GM23338 (cell line): Measurements from ENCODE around the gene TRA2B. TPM values are rescaled to one million over a fixed set of nuclear protein-coding genes. Genes with fewer than 3 reads are reported as not detected.

ENCODE experiments used
- ATAC-seq: fragments of 200-7000 bp; cut with Tn5 transposase; 3 replicates; pipeline ENCODE4 v1.9.1; 2020
- DNase-seq: peaks from one replicate; pipeline ENCODE4 v3.0.0-alpha.2; 2015; ENCODE audit warnings: low spot score
- H2AFZ ChIP-seq: fragments of 200-600 bp; sonication (generic); 2 replicates; pipeline ENCODE4 v1.8.0; 2016; ENCODE audit warnings: antibody characterized with exemption, mild to moderate bottlenecking, moderate library complexity
- H3F3A ChIP-seq: fragments of 200-600 bp; sonication (generic); replicated peaks from 2 replicates; pipeline ENCODE4 v1.8.0; 2017; ENCODE audit warnings: antibody characterized with exemption, mixed run types, low read depth
- H3K27ac ChIP-seq: fragments of 200-600 bp; sonication (generic); 2 replicates; pipeline ENCODE4 v1.6.1; 2016; ENCODE audit warnings: low read depth
- H3K27me3 ChIP-seq: fragments of 200-600 bp; sonication (generic); 2 replicates; pipeline ENCODE4 v1.8.0; 2016; ENCODE audit warnings: mild to moderate bottlenecking, mixed run types, moderate library complexity; ENCODE audit not compliant: insufficient read depth
- H3K36me3 ChIP-seq: fragments of 200-600 bp; sonication (generic); 2 replicates; pipeline ENCODE4 v1.8.0; 2016; ENCODE audit warnings: mild to moderate bottlenecking; ENCODE audit not compliant: insufficient read depth
- H3K4me1 ChIP-seq: fragments of 200-600 bp; sonication (generic); 2 replicates; pipeline ENCODE4 v1.8.0; 2016; ENCODE audit warnings: mild to moderate bottlenecking, moderate library complexity; ENCODE audit not compliant: insufficient read depth
- H3K4me2 ChIP-seq: fragments of 200-600 bp; sonication (generic); 2 replicates; pipeline ENCODE4 v1.7.1; 2017; ENCODE audit warnings: mixed run types
- H3K4me3 ChIP-seq: fragments of 200-600 bp; sonication (generic); 2 replicates; pipeline ENCODE4 v1.6.1; 2016; ENCODE audit warnings: mixed run types
- H3K79me2 ChIP-seq: fragments of 200-600 bp; sonication (generic); replicated peaks from 2 replicates; pipeline ENCODE4 v1.8.0; 2017; ENCODE audit warnings: mild to moderate bottlenecking; ENCODE audit not compliant: insufficient read depth
- H3K9me2 ChIP-seq: fragments of 200-600 bp; sonication (generic); 2 replicates; pipeline ENCODE4 v1.8.0; 2017; ENCODE audit not compliant: insufficient read depth
- H4K20me1 ChIP-seq: fragments of 200-600 bp; sonication (generic); replicated peaks from 2 replicates; pipeline ENCODE4 v1.8.0; 2017; ENCODE audit warnings: mild to moderate bottlenecking; ENCODE audit not compliant: insufficient read depth
- H3K27ac Mint-ChIP-seq: 2 replicates; pipeline ENCODE4 v1.8.0; 2020; ENCODE audit warnings: inconsistent platforms, mild to moderate bottlenecking, moderate library complexity, mixed read lengths
- H3K27me3 Mint-ChIP-seq: 3 replicates; pipeline ENCODE4 v1.8.0; 2022; ENCODE audit warnings: low read depth, mild to moderate bottlenecking, moderate library complexity, mixed read lengths, inconsistent platforms; ENCODE audit not compliant: insufficient read depth, poor library complexity
- H3K36me3 Mint-ChIP-seq: 3 replicates; pipeline ENCODE4 v1.8.0; 2021; ENCODE audit warnings: low read depth, mild to moderate bottlenecking, inconsistent platforms, moderate library complexity, mixed read lengths
- H3K4me1 Mint-ChIP-seq: 3 replicates; pipeline ENCODE4 v1.8.0; 2020; ENCODE audit warnings: mild to moderate bottlenecking, inconsistent platforms, mixed read lengths
- H3K4me3 Mint-ChIP-seq: 3 replicates; pipeline ENCODE4 v1.8.0; 2021; ENCODE audit warnings: moderate library complexity, mild to moderate bottlenecking, inconsistent platforms, mixed read lengths
- H3K9me3 Mint-ChIP-seq: 3 replicates; pipeline ENCODE4 v1.8.0; 2020; ENCODE audit warnings: moderate library complexity, mild to moderate bottlenecking, inconsistent platforms, mixed read lengths
- EZH2phosphoT487 ChIP-seq: fragments of 200-600 bp; sonication (generic); IDR thresholded peaks from one replicate; pipeline ENCODE4 v1.8.1; 2018; ENCODE audit warnings: antibody characterized with exemption; ENCODE audit not compliant: unreplicated experiment
- JUNB ChIP-seq: IDR thresholded peaks from one replicate; pipeline ENCODE4 v1.6.1; 2016; ENCODE audit warnings: antibody characterized with exemption; ENCODE audit not compliant: unreplicated experiment
- POLR2AphosphoS5 ChIP-seq: IDR thresholded peaks from 2 replicates; pipeline ENCODE4 v1.6.1; 2016; ENCODE audit warnings: antibody characterized with exemption, low read depth
- STAT1 ChIP-seq: IDR thresholded peaks from one replicate; pipeline ENCODE4 v1.6.1; 2016; ENCODE audit warnings: antibody characterized with exemption; ENCODE audit not compliant: unreplicated experiment
- ZNF114 ChIP-seq: fragments of 250-450 bp; sonication (Bioruptor Pico); IDR thresholded peaks from 2 replicates; pipeline ENCODE4 v1.5.0; 2020; ENCODE audit warnings: mild to moderate bottlenecking, moderate library complexity
- ZNF331 ChIP-seq: fragments of 250-450 bp; sonication (Bioruptor Pico); IDR thresholded peaks from 2 replicates; pipeline ENCODE4 v1.5.0; 2020; ENCODE audit warnings: low read depth, mild to moderate bottlenecking, moderate library complexity
- polyA plus RNA-seq: library from polyadenylated mRNA; unstranded; fragments of >200 nt; fragmentation: Nextera tagmentation; extraction: Ambion mirVana; gene quantifications from 2 replicates; pipeline ENCODE4 v1.2.1, GENCODE V29; 2016
- total RNA-seq: library from RNA; depleted of rRNA; stranded (reverse); fragments of >200 nt; shearing (Covaris generic); gene quantifications from 2 replicates; pipeline ENCODE4 v1.2.3, GENCODE V29; 2014; rRNA removed
- TF ChIP-seq, protein P1 (sequence below): IDR thresholded peaks from 2 replicates; pipeline ENCODE4 v1.6.1; 2016; ENCODE audit warnings: antibody characterized with exemption
- TF ChIP-seq, protein P2 (sequence below), 2 experiments: fragments of 200-600 bp in 1 of 2; sonication (generic) in 1 of 2; conservative IDR thresholded peaks; 2 replicates each; pipeline versions ENCODE4 v1.5.1 to v1.6.1; 2016 to 2017; ENCODE audit warnings: antibody characterized with exemption in 2 of 2, low read depth in 2 of 2, mild to moderate bottlenecking in 2 of 2, moderate library complexity in 1 of 2

Gene TRA2B
- total and polyA plus RNA-seq, 2 experiments from 2014 or later: 360 to 602 TPM

DNA sequence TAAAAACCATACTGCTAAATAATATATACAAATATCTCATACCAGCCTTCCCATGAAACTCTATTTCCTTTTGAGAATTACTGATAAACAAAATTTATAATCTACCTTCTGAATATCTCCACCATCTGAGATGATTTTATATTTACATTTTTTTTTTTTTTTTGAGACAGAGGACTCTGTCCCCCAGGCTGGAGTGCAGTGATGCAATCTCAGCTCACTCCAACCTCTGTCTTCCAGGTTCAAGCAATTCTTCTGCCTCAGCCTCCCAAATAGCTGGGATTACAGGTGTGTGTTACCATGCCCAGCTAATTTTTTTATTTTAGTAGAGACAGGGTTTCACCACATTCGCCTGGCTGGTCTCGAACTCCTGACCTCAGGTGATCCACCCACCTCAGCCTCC, 70.2 kb downstream of the TRA2B start (continued):
- TF ChIP-seq, protein P1, sequence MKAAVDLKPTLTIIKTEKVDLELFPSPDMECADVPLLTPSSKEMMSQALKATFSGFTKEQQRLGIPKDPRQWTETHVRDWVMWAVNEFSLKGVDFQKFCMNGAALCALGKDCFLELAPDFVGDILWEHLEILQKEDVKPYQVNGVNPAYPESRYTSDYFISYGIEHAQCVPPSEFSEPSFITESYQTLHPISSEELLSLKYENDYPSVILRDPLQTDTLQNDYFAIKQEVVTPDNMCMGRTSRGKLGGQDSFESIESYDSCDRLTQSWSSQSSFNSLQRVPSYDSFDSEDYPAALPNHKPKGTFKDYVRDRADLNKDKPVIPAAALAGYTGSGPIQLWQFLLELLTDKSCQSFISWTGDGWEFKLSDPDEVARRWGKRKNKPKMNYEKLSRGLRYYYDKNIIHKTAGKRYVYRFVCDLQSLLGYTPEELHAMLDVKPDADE: no peak
- TF ChIP-seq STAT1 (no peak), ZNF114 (CRISPR knock-in tag) (no peak), EZH2phosphoT487 (no peak), POLR2AphosphoS5 (no peak)

DNA sequence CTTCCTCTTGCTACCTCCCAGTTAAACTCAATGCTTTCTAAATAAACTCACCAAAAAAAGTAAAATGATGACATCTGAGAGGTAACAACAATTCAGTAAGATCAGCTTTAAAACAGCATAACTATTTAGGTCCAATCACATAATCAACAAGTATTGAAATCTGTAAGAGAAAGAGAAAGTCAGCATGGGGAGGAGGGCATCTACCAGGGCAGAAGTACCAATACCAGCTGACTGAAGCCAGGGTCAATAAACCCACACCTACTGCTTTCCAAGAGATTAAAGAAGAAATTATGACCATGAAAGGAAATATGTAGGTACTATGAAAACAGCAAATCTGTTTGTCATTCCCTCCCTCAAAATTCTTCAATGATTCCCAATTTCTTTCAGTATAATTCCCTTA, 70.8 kb downstream of the TRA2B start:
- Mint-ChIP-seq H3K36me3 (no peaks in the 10 kb centered on the region), H3K27me3 (no peaks in the 10 kb centered on the region), H3K9me3 (no peaks in the 10 kb centered on the region), H3K4me3 (no peak overlapping the region), H3K4me1 (peaks cover 7% of the 10 kb centered on the region), H3K27ac (no peak overlapping the region)
- no peak overlapping the region for H3K4me2 ChIP-seq
- no peaks in the 10 kb centered on the region for H3K9me2 ChIP-seq
- no peak for TF ChIP-seq ZNF331
- no peaks in the 10 kb centered on the region for H3K79me2 ChIP-seq
- DNase-seq (no peak), ATAC-seq (no peak)
- no peaks in the 10 kb centered on the region for H4K20me1 ChIP-seq
- no peak overlapping the region for H3K27ac ChIP-seq
- no peaks in the 10 kb centered on the region for H3K4me1 ChIP-seq
- H3K36me3 ChIP-seq: no peaks in the 10 kb centered on the region
- no peak overlapping the region for H2AFZ ChIP-seq
- no peaks in the 10 kb centered on the region for H3K27me3 ChIP-seq
- no peak overlapping the region for H3K4me3 ChIP-seq
- H3F3A ChIP-seq: no peaks in the 10 kb centered on the region; the same call in 1 of the 2 replicates

DNA sequence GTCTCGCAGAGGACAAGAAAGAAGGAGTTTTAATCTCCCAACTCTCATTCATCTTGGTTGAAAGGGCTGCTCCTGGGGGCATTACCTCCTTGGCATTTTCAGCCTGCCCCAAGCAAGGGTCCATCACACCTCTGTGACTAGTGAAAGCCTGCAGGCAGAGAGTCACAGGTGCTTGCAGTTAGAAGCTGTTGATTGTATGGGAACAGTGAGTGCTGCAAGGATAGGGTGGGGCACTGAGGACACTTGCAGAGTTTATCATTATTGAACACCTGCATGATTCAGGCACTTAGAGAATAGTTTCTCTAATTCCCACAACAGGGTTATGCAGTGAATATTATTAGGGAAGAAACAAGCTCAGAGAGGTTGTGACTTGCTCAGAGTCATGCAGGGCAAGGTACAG, 71.3 kb downstream of the TRA2B start:
- no peaks in the 10 kb centered on the region for H3K36me3 Mint-ChIP-seq
- no peak for DNase-seq
- no peaks in the 10 kb centered on the region for H3K36me3 ChIP-seq
- H3F3A ChIP-seq: no peaks in the 10 kb centered on the region; the same call in 1 of the 2 replicates
- no peaks in the 10 kb centered on the region for H3K4me1 ChIP-seq
- no peak for TF ChIP-seq ZNF331
- no peak for TF ChIP-seq POLR2AphosphoS5
- TF ChIP-seq, protein P2, sequence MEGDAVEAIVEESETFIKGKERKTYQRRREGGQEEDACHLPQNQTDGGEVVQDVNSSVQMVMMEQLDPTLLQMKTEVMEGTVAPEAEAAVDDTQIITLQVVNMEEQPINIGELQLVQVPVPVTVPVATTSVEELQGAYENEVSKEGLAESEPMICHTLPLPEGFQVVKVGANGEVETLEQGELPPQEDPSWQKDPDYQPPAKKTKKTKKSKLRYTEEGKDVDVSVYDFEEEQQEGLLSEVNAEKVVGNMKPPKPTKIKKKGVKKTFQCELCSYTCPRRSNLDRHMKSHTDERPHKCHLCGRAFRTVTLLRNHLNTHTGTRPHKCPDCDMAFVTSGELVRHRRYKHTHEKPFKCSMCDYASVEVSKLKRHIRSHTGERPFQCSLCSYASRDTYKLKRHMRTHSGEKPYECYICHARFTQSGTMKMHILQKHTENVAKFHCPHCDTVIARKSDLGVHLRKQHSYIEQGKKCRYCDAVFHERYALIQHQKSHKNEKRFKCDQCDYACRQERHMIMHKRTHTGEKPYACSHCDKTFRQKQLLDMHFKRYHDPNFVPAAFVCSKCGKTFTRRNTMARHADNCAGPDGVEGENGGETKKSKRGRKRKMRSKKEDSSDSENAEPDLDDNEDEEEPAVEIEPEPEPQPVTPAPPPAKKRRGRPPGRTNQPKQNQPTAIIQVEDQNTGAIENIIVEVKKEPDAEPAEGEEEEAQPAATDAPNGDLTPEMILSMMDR (conservative IDR thresholded peaks at IDR 0.05; ENCODE audit: low read depth in 2 of 2): no peak
- no peak for TF ChIP-seq EZH2phosphoT487
- no peak for TF ChIP-seq ZNF114 (CRISPR knock-in tag)
- TF ChIP-seq JUNB: no peak
- TF ChIP-seq, protein P1: no peak
- no peak overlapping the region for H2AFZ ChIP-seq
- H3K79me2 ChIP-seq: no peaks in the 10 kb centered on the region
- no peak overlapping the region for H3K4me3 ChIP-seq
- H3K27me3 Mint-ChIP-seq: no peaks in the 10 kb centered on the region
- peaks cover 7% of the 10 kb centered on the region for H3K4me1 Mint-ChIP-seq
- H3K27ac ChIP-seq: no peak overlapping the region
- H3K27me3 ChIP-seq: no peaks in the 10 kb centered on the region
- H3K4me3 Mint-ChIP-seq: no peak overlapping the region
- H3K4me2 ChIP-seq: no peak overlapping the region
- H3K9me3 Mint-ChIP-seq: no peaks in the 10 kb centered on the region
- peak; percentile 36; the same call in 2 of the 3 replicates for ATAC-seq
- H3K9me2 ChIP-seq: no peaks in the 10 kb centered on the region
- H4K20me1 ChIP-seq: no peaks in the 10 kb centered on the region
- H3K27ac Mint-ChIP-seq: no peak overlapping the region

Other genes with a start within 250 kb of the TRA2B start
- gene IGF2BP2, start 113.0 kb downstream of the TRA2B start, total RNA-seq: 84.5 and 87.4 TPM in 2 replicates
- 79.6 and 82.9 TPM in 2 replicates for gene IGF2BP2, start 113.0 kb downstream of the TRA2B start, polyA plus RNA-seq
- gene ETV5, start 171.1 kb upstream of the TRA2B start, total RNA-seq: 48.4 and 57.1 TPM in 2 replicates
- gene ETV5, start 171.1 kb upstream of the TRA2B start, polyA plus RNA-seq: 32.2 and 33.5 TPM in 2 replicates